HG03139 (cell line): ENCODE measurements around the gene DNAJC1.
"Not testable (repeated sequence)": the region's sequence is repeated elsewhere in the genome, so short reads cannot be mapped to it uniquely, and the experiment has no call there.

Experiments
- ATAC-seq: cut with Tn5 transposase; IDR thresholded peaks from one replicate; pipeline ENCODE4 v1.9.1; 2021; ENCODE audit not compliant: unreplicated experiment

The DNAJC1 gene

GRCh38 chr10:21831986-21832820, 171.3 kb downstream of the DNAJC1 start:
- no peak for ATAC-seq

- ATAC-seq, result no peak
Observed at GRCh38 chr10:21830037-21830436, 173.5 kb downstream of the DNAJC1 start.

- ATAC-seq, result no peak
Observed at GRCh38 chr10:21827308-21827707, 176.2 kb downstream of the DNAJC1 start.

GRCh38 chr10:21826725-21827124, 176.8 kb downstream of the DNAJC1 start:
- ATAC-seq, result no peak

GRCh38 chr10:21825345-21825744, 178.2 kb downstream of the DNAJC1 start:
- ATAC-seq, result no peak

- no peak for ATAC-seq
Observed at GRCh38 chr10:21824409-21824808, 179.1 kb downstream of the DNAJC1 start.

- ATAC-seq, result no peak
Observed at GRCh38 chr10:21823617-21824016, 179.9 kb downstream of the DNAJC1 start.

- ATAC-seq, result not testable (repeated sequence)
Observed at GRCh38 chr10:21822273-21822672, 181.3 kb downstream of the DNAJC1 start.

GRCh38 chr10:21820952-21821351, 182.6 kb downstream of the DNAJC1 start:
- ATAC-seq, result no peak

- not testable (repeated sequence) for ATAC-seq
Observed at GRCh38 chr10:21818416-21818815, 185.1 kb downstream of the DNAJC1 start.

GRCh38 chr10:21814866-21815265, 188.7 kb downstream of the DNAJC1 start:
- no peak for ATAC-seq

- no peak for ATAC-seq
Observed at GRCh38 chr10:21813946-21814345, 189.6 kb downstream of the DNAJC1 start.

GRCh38 chr10:21811245-21811585, 192.3 kb downstream of the DNAJC1 start:
- no peak for ATAC-seq

GRCh38 chr10:21810582-21811244, 192.8 kb downstream of the DNAJC1 start:
- no peak for ATAC-seq

GRCh38 chr10:21808550-21808949, 195.0 kb downstream of the DNAJC1 start:
- no peak for ATAC-seq

- ATAC-seq, result no peak
Observed at GRCh38 chr10:21807180-21807579, 196.3 kb downstream of the DNAJC1 start.

- ATAC-seq, result no peak
Observed at GRCh38 chr10:21803374-21803773, 200.2 kb downstream of the DNAJC1 start.

GRCh38 chr10:21801609-21802008, 201.9 kb downstream of the DNAJC1 start:
- ATAC-seq, result no peak

GRCh38 chr10:21797984-21798765, 205.4 kb downstream of the DNAJC1 start:
- ATAC-seq, result no peak

- no peak for ATAC-seq
Observed at GRCh38 chr10:21797533-21797932, 206.0 kb downstream of the DNAJC1 start.

GRCh38 chr10:21791276-21791675, 212.3 kb downstream of the DNAJC1 start:
- ATAC-seq, result no peak

GRCh38 chr10:21776883-21777282, 226.6 kb downstream of the DNAJC1 start:
- ATAC-seq, result no peak
